T-helper 1 cell treated with Interleukin-12 subunit alpha and Interleukin-12 subunit beta and Interleukin-4 antibody, amounts not matched to agents 30 ng/mL and 1 ng/mL, for 36 hours (primary cell): ENCODE results near the gene PUS7. TPM values are rescaled to one million over a fixed set of nuclear protein-coding genes. Genes with fewer than 3 reads are reported as not detected.
"Not testable (repeated sequence)": the region's sequence is repeated elsewhere in the genome, so short reads cannot be mapped to it uniquely, and the experiment has no call there.

Experiments
- intact Hi-C: fragments of 100-400 bp; cut with micrococcal nuclease; formaldehyde crosslinking; loops from one replicate; pipeline ENCODE4 v1.15.1; 2024
- total RNA-seq: library from RNA; stranded (reverse); gene quantifications from 2 replicates; pipeline ENCODE4 v1.2.3, GENCODE V29; 2022

PUS7 gene
- total RNA-seq, 1 donor from 2014 or later = 14.2 TPM

- intact Hi-C loops = no loop called here
Observed at GRCh38 chr7:105450177-105450861, 71.8 kb downstream of the PUS7 start.

- intact Hi-C loops = no loop called here
Observed at GRCh38 chr7:105448181-105448580, 73.9 kb downstream of the PUS7 start.

- intact Hi-C loops = no loop called here
Observed at GRCh38 chr7:105444342-105444987, 77.6 kb downstream of the PUS7 start.

- intact Hi-C loops = not testable (repeated sequence)
Observed at GRCh38 chr7:105442214-105442613, 79.9 kb downstream of the PUS7 start.

- intact Hi-C loops = no loop called here
Observed at GRCh38 chr7:105439174-105439893, 82.7 kb downstream of the PUS7 start.

- intact Hi-C loops = no loop called here
Observed at GRCh38 chr7:105438847-105439173, 83.3 kb downstream of the PUS7 start.

GRCh38 chr7:105438254-105438653, 83.8 kb downstream of the PUS7 start:
- intact Hi-C loops = no loop called here

GRCh38 chr7:105437356-105437755, 84.7 kb downstream of the PUS7 start:
- intact Hi-C loops = not testable (repeated sequence)

GRCh38 chr7:105429746-105430612, 92.1 kb downstream of the PUS7 start:
- intact Hi-C loops = loop anchor here (1.0 to 10.0 kb wide), 8 partner anchors 41 to 615 kb away; partner anchors contain the start of gene SRPK2

- intact Hi-C loops = loop anchor here (10.0 kb wide), 1 partner anchor 618 kb away; no protein-coding TSS in a partner anchor
Observed at GRCh38 chr7:105426606-105427146, 95.4 kb downstream of the PUS7 start.

- intact Hi-C loops = loop anchor here (10.0 kb wide), 1 partner anchor 621 kb away; no protein-coding TSS in a partner anchor
Observed at GRCh38 chr7:105423987-105424386, 98.1 kb downstream of the PUS7 start.

- intact Hi-C loops = no loop called here
Observed at GRCh38 chr7:105413887-105414437, 108.1 kb downstream of the PUS7 start.

- intact Hi-C loops = not testable (repeated sequence)
Observed at GRCh38 chr7:105410774-105411173, 111.3 kb downstream of the PUS7 start.

- intact Hi-C loops = not testable (repeated sequence)
Observed at GRCh38 chr7:105409775-105410174, 112.3 kb downstream of the PUS7 start.

GRCh38 chr7:105408791-105409410, 113.2 kb downstream of the PUS7 start:
- intact Hi-C loops = no loop called here

Other genes with a start within 250 kb of the PUS7 start
- 44.2 and 47.3 TPM in 2 replicates for gene SRPK2, start 133.3 kb downstream of the PUS7 start, total RNA-seq
- 24.0 and 25.6 TPM in 2 replicates for gene RINT1, start 9.9 kb upstream of the PUS7 start, total RNA-seq
- gene EFCAB10, start 59.2 kb upstream of the PUS7 start, total RNA-seq = not detected in 2 replicates